RCC 7860 (cell line): ENCODE data around the gene AXIN1.

Experiments
- DNase-seq: peaks from one replicate; pipeline ENCODE4 v3.0.0-alpha.2; 2015; ENCODE audit warnings: low spot score
- FAIRE-seq: peaks from 2 replicates; lab custom pipeline; 2012; peaks lifted over from hg19 to GRCh38; lab: Jason Lieb, UNC

Gene AXIN1

DNA sequence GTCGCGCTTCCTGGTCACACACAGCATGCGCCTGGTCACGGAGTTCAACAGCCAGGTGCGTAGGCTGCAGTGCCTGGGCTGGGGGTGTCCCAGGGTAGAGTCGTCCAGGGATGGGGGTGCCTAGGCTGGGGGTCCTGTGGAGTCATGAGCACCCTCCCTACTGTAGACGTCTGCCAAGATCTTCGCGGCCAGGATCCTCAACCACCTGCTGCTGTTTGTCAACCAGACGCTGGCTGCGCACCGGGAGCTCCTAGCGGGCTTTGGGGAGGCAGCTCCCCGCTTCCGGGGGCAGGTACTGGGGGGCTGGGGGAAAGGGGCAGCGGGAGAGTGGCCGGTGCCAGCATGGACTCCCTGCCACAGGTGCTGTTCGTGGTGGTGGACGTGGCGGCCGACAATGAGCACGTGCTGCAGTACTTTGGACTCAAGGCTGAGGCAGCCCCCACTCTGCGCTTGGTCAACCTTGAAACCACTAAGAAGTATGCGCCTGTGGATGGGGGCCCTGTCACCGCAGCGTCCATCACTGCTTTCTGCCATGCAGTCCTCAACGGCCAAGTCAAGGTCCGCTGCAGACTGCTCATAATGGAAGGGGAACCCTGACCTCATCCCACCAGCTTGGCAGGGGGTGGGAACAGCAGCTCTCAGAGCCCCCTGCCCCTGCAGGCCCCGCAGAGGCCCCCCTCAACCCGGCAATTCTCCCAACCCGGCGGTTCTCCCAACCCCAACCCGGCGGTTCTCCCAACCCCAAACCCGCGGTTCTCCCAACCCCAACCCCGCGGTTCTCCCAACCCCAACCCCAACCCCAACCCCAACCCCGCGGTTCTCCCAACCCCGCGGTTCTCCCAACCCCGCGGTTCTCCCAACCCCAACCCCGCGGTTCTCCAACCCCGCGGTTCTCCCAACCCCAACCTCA lies 67.1 kb downstream of the AXIN1 start:
- DNase-seq: peak; percentile 79

GRCh38 chr16:284204-285120 lies 68.1 kb downstream of the AXIN1 start:
- FAIRE-seq: no peak

More for the DNA sequence above, 67.1 kb downstream of the AXIN1 start:
- FAIRE-seq: peak; percentile 86

GRCh38 chr16:283033-283805 lies 69.3 kb downstream of the AXIN1 start, which contains the start of gene PDIA2:
Gene PDIA2 (plus strand): TSS chr16:283164. CDS start chr16:283170, 6 bp downstream.
- no peak for FAIRE-seq
- DNase-seq: no peak

More at GRCh38 chr16:284204-285120, 68.1 kb downstream of the AXIN1 start:
- no peak for DNase-seq

GRCh38 chr16:282491-282890 lies 70.0 kb downstream of the AXIN1 start:
- FAIRE-seq (no peak), DNase-seq (no peak)

GRCh38 chr16:281660-282255 lies 70.8 kb downstream of the AXIN1 start:
- DNase-seq (no peak), FAIRE-seq (no peak)

GRCh38 chr16:280991-281659 lies 71.4 kb downstream of the AXIN1 start:
- no peak for FAIRE-seq

GRCh38 chr16:280552-280951 lies 72.0 kb downstream of the AXIN1 start, which contains the start of gene ARHGDIG:
Gene ARHGDIG (plus strand): TSS chr16:280591. CDS start chr16:280681, 90 bp downstream.
- DNase-seq (no peak), FAIRE-seq (no peak)

More at GRCh38 chr16:280991-281659, 71.4 kb downstream of the AXIN1 start:
- DNase-seq: no peak

- DNase-seq: no peak
- no peak for FAIRE-seq
Observed at GRCh38 chr16:280005-280460, 72.5 kb downstream of the AXIN1 start.

- FAIRE-seq: no peak
Observed at GRCh38 chr16:279531-279930, 73.0 kb downstream of the AXIN1 start.

DNA sequence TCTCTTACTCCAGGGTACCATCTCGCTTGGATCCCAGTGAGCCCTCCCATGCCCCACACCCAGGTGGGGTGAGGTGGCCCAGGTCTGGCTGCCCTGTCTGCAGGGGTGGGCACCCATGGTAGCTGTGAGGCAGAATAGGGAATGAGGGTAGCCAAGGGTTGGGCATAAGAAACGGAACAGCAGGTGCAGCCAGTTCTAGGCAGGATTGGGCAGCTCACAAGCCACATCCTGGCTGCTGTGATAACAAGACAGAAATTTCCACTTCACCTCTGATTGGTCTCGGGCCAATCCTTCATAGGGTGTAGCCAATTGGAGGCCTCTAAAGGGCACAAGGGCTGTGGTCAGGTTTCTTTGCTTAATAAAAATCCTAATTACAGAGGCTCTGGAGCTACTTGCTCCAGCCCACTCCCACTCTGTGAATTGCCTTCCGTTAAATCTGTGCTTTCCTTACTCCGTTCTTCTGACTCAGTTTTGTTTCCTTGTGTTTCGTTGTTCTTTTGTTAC lies 73.6 kb downstream of the AXIN1 start:
- FAIRE-seq (no peak), DNase-seq (peak; percentile 15)

More at GRCh38 chr16:279531-279930, 73.0 kb downstream of the AXIN1 start:
- no peak for DNase-seq

DNA sequence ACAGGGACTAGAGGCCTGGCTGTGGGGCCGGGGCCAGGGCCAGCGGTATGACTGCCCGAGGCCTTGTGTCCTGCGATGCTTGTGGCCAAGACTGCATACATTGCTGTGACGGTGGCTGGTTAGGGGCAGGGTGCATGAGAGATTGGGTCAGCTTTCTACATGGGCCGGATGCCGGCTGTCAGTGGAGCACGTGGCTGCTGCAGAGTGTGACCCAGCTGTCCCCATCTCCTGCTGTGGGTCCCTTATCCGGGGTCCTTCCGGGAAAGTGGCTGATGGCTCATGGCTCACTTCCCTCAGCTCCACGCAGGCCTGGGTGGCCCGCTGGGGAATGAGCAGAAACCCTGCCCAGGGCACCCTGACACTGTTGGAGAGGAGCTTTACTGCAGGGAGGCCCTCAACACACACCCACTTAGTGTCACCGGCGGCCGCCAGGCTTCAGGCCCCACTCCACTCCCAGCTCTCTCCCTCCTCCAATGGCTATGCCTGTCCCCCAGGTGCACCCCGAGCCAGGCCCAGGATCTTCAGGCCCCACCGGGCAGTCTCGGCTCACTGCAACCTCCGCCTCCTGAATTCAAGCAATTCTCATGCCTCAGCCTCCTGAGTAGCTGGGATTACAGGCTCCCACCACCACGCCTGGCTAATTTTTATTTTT lies 76.0 kb downstream of the AXIN1 start:
- no peak for FAIRE-seq
- no peak for DNase-seq

- FAIRE-seq (no peak), DNase-seq (no peak)
Observed at GRCh38 chr16:275786-276232, 76.7 kb downstream of the AXIN1 start, which contains the start of gene RGS11. Gene RGS11 (minus strand): TSS chr16:275944. CDS start chr16:275911, 33 bp downstream.

- FAIRE-seq: no peak
- no peak for DNase-seq
Observed at GRCh38 chr16:275041-275641, 77.4 kb downstream of the AXIN1 start.

DNA sequence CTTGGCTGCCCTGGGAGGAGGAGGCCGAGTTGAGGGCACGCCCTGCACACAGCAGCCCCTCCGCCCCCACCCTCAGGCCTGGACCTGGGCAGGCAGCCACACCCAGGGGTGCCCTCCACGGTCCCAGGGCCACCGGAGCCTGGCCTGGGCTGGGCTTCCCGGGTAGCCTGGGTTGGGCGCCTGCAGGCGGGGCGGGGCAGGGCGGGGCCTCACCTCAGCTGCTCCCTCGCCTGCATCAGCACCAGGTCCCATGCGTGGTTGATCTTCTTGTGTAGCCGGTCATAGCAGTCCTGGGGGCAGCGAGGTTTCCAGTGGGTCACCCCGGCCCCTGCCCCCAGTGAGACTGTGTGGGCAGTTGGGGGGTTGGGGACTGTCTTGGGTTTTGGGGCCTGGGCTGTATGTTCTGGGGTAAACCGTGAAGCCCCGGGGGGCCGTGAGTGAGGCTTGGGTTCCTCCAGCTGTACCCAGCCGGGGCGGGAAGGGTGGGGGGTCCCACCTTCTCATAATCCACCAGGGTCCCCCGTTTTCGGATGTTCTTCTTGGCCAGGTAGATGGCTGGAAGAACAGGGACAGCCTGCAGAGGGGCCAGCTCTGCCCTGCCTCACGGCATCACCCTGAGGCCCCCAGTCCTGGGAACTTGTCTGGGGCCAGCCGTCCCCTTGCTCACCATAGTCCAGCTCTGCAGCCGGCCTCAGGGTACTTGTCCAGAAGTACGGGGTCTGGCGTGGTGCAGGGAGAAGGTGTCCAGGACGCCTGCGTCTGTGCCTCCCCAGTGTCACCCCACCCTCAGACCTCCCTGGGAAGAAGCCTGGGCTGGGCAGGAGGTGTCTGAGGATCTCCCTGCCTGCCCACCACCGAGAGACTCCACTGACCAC lies 78.7 kb downstream of the AXIN1 start:
- FAIRE-seq (no peak), DNase-seq (no peak)

DNA sequence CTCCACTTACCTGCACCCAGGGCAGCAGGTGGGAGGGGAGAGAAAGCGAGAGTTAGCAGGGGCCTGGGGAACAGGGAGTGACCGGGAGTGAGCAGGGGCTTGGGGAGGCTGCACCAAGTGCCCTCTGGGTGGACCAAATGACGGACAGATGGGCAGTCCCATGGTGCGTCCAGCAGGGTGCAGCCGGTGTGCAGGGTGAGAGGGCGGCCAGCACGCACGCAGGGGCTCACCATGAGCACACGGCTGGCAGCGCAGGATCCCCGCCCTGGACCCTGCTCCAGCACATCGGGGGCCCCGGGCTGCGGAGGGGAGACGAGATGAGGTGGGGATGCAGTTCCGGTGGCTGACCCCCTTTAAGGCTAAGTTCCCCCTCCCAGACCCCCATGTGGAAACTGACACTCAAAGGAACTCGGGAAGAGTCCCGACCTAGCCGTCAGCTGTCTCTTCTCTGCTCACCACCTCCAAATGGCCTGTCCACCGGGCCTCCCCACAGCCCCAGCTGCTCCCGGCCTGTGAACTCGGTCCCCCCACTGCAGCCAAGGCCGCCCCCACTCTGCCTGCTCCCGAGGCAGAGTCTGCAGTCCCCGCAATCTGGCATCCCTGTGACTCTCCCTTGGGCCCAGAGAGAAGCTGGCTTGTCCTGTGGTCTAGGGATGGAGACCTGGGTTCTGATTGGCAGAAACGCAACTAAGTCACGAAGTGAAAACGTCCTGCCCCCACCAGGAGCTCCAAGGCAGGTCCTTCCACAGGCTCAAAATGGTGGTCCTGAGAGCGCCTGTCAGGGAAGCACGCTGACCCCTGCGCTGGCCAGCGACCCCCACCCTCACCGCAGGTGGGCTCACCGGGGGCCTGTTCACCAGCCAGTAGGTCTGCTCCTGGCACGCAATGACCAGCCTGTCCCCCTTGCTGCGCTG lies 79.6 kb downstream of the AXIN1 start:
- no peak for DNase-seq
- no peak for FAIRE-seq
